Measurements from ENCODE around the gene WNK4.

Gene WNK4

GRCh38 chr17:42774066-42774745, 6.2 kb upstream of the WNK4 start:
- H3K4me3 ChIP-seq (ENCODE audit: low read length) = peak overlapping the region; percentile 98
- TF ChIP-seq CTCF (conservative IDR thresholded peaks at IDR 0.05; ENCODE audit: low read depth, low read length) = no peak
- no peak for DNase-seq (ENCODE audit: low read depth)

- no peak overlapping the region for H3K4me3 ChIP-seq (ENCODE audit: low read length)
- DNase-seq (ENCODE audit: low read depth) = no peak
- TF ChIP-seq CTCF (conservative IDR thresholded peaks at IDR 0.05; ENCODE audit: low read depth, low read length) = no peak
These were observed 4.8 kb upstream of the WNK4 start for GRCh38 chr17:42775534-42776098.

GRCh38 chr17:42778570-42778969, 1.8 kb upstream of the WNK4 start:
- TF ChIP-seq CTCF (conservative IDR thresholded peaks at IDR 0.05; ENCODE audit: low read depth, low read length) = no peak
- no peak overlapping the region for H3K4me3 ChIP-seq (ENCODE audit: low read length)
- DNase-seq (ENCODE audit: low read depth) = no peak

- H3K4me3 ChIP-seq (ENCODE audit: low read length) = no peak overlapping the region
- no peak for TF ChIP-seq CTCF (conservative IDR thresholded peaks at IDR 0.05; ENCODE audit: low read depth, low read length)
- no peak for DNase-seq (ENCODE audit: low read depth)
These were observed 990 bp upstream of the WNK4 start for GRCh38 chr17:42779304-42779935.

GRCh38 chr17:42780851-42781638, 635 bp downstream of the WNK4 start:
- DNase-seq (ENCODE audit: low read depth) = no peak
- TF ChIP-seq CTCF (conservative IDR thresholded peaks at IDR 0.05; ENCODE audit: low read depth, low read length) = no peak
- peak overlapping the region; percentile 30 for H3K4me3 ChIP-seq (ENCODE audit: low read length)

GRCh38 chr17:42781639-42782165, 1.3 kb downstream of the WNK4 start:
- no peak for DNase-seq (ENCODE audit: low read depth)
- TF ChIP-seq CTCF (conservative IDR thresholded peaks at IDR 0.05; ENCODE audit: low read depth, low read length) = no peak
- no peak overlapping the region for H3K4me3 ChIP-seq (ENCODE audit: low read length)
